ENCODE results near the gene SLC37A2.

Gene SLC37A2

GRCh38 chr11:125108469-125108868, 45.4 kb downstream of the SLC37A2 start:
- DNase-seq (ENCODE audit: low read depth in 2 of 3, low spot score in 1 of 3), result no peak

- DNase-seq (ENCODE audit: low read depth in 2 of 3, low spot score in 1 of 3), result peak in 1 of 3 donors; percentile 5
Observed at GRCh38 chr11:125110506-125110905, 47.4 kb downstream of the SLC37A2 start.

- DNase-seq (ENCODE audit: low read depth in 2 of 3, low spot score in 1 of 3), result no peak
Observed at GRCh38 chr11:125111001-125111342, 47.9 kb downstream of the SLC37A2 start.

- peak; percentile 94 to 97 (median 96) for DNase-seq (ENCODE audit: low read depth in 2 of 3, low spot score in 1 of 3)
Observed at GRCh38 chr11:125111343-125112207, 48.5 kb downstream of the SLC37A2 start, which contains the start of gene TMEM218. TMEM218 (minus strand) TSS chr11:125111626; CDS start chr11:125102241, 9,385 bp downstream.

GRCh38 chr11:125112208-125112604, 49.1 kb downstream of the SLC37A2 start:
- DNase-seq (ENCODE audit: low read depth in 2 of 3, low spot score in 1 of 3), result no peak

- DNase-seq (ENCODE audit: low read depth in 2 of 3, low spot score in 1 of 3), result no peak
Observed at GRCh38 chr11:125114518-125114917, 51.4 kb downstream of the SLC37A2 start.

- DNase-seq (ENCODE audit: low read depth in 2 of 3, low spot score in 1 of 3), result no peak
Observed at GRCh38 chr11:125117429-125117828, 54.3 kb downstream of the SLC37A2 start.

GRCh38 chr11:125123194-125123946, 60.3 kb downstream of the SLC37A2 start:
- no peak for DNase-seq (ENCODE audit: low read depth in 2 of 3, low spot score in 1 of 3)

GRCh38 chr11:125123947-125124617, 61.0 kb downstream of the SLC37A2 start:
- peak in 1 of 3 donors; percentile 23 for DNase-seq (ENCODE audit: low read depth in 2 of 3, low spot score in 1 of 3)

- DNase-seq (ENCODE audit: low read depth in 2 of 3, low spot score in 1 of 3), result no peak
Observed at GRCh38 chr11:125124618-125124992, 61.5 kb downstream of the SLC37A2 start.

GRCh38 chr11:125128450-125128849, 65.3 kb downstream of the SLC37A2 start:
- DNase-seq (ENCODE audit: low read depth in 2 of 3, low spot score in 1 of 3), result no peak

GRCh38 chr11:125129316-125129993, 66.3 kb downstream of the SLC37A2 start:
- DNase-seq (ENCODE audit: low read depth in 2 of 3, low spot score in 1 of 3), result no peak

- DNase-seq (ENCODE audit: low read depth in 2 of 3, low spot score in 1 of 3), result no peak
Observed at GRCh38 chr11:125132071-125132470, 69.0 kb downstream of the SLC37A2 start.

- no peak for DNase-seq (ENCODE audit: low read depth in 2 of 3, low spot score in 1 of 3)
Observed at GRCh38 chr11:125132596-125132995, 69.5 kb downstream of the SLC37A2 start.

- no peak for DNase-seq (ENCODE audit: low read depth in 2 of 3, low spot score in 1 of 3)
Observed at GRCh38 chr11:125136001-125136400, 72.9 kb downstream of the SLC37A2 start.

GRCh38 chr11:125138966-125139365, 75.9 kb downstream of the SLC37A2 start:
- no peak for DNase-seq (ENCODE audit: low read depth in 2 of 3, low spot score in 1 of 3)

- no peak for DNase-seq (ENCODE audit: low read depth in 2 of 3, low spot score in 1 of 3)
Observed at GRCh38 chr11:125139778-125140177, 76.7 kb downstream of the SLC37A2 start.
